ENCODE results near the gene CTXND1. TPM values are rescaled to one million over a fixed set of nuclear protein-coding genes. Genes with fewer than 3 reads are reported as not detected.

Gene CTXND1
- polyA plus RNA-seq, 3 donors = not detected

- H3K79me2 ChIP-seq (ENCODE audit: insufficient read depth, low read length) = no peaks in the 10 kb centered on the region
- H3K4me2 ChIP-seq (replicated peaks; ENCODE audit: extremely low read depth, low read length, poor library complexity, severe bottlenecking) = no peak overlapping the region
- H3K36me3 Mint-ChIP-seq = no peaks in the 10 kb centered on the region
- no peaks in the 10 kb centered on the region for H3K36me3 ChIP-seq (replicated peaks in 1 of 2; ENCODE audit: control insufficient read depth in 1 of 2, insufficient read depth in 2 of 2, low read length in 2 of 2)
- intact Hi-C loops (cut with micrococcal nuclease) = no loop called here
- WGBS (ENCODE audit: insufficient coverage) = no CpG with 5 or more reads among the region's 2 CpGs
- DNase-seq = no peak
- H3K27me3 ChIP-seq (ENCODE audit: control insufficient read depth in 2 of 2, insufficient read depth in 2 of 2, low read length in 2 of 2) = no peaks in the 10 kb centered on the region
- no peak overlapping the region for H3K4me3 Mint-ChIP-seq
- peak overlapping the region in 1 of 7 donors; percentile 13 for H3K27ac Mint-ChIP-seq
- H3K9me3 ChIP-seq (replicated peaks in 1 of 2; ENCODE audit: control insufficient read depth in 1 of 2, insufficient read depth in 1 of 2, low read length in 2 of 2) = no peaks in the 10 kb centered on the region
- H3K4me1 ChIP-seq (ENCODE audit: control insufficient read depth in 1 of 2, insufficient read depth in 2 of 2, low read length in 2 of 2) = no peaks in the 10 kb centered on the region
- peaks cover 11 to 12% (median 11%) of the 10 kb centered on the region in 3 donors for H3K27me3 Mint-ChIP-seq (ENCODE audit: low read depth in 3 of 3)
- H3K4me3 ChIP-seq (replicated peaks in 1 of 3; ENCODE audit: low read depth in 2 of 3, low read length in 3 of 3) = no peak overlapping the region
- no peak overlapping the region for H2AFZ ChIP-seq (ENCODE audit: insufficient read depth, low read depth, low read length, poor library complexity, severe bottlenecking)
- H3K9ac ChIP-seq (ENCODE audit: insufficient read depth, low read length, poor library complexity, severe bottlenecking) = no peak overlapping the region
- no peak overlapping the region for H3K27ac ChIP-seq (ENCODE audit: low read depth in 1 of 2, low read length in 2 of 2)
- H4K20me1 ChIP-seq (ENCODE audit: insufficient read depth, low read length) = no peaks in the 10 kb centered on the region
- no peaks in the 10 kb centered on the region for H3K4me1 Mint-ChIP-seq
- no peak for TF ChIP-seq CTCF (IDR thresholded peaks at IDR 0.05)
- H3K9me3 Mint-ChIP-seq = peaks cover 0 to 7% (median 0%) of the 10 kb centered on the region in 7 donors
Measured at GRCh38 chr15:80219955-80220354, 32.1 kb downstream of the CTXND1 start.

- no peak overlapping the region for H3K4me3 ChIP-seq (replicated peaks in 1 of 3; ENCODE audit: low read depth in 2 of 3, low read length in 3 of 3)
- no peak overlapping the region for H2AFZ ChIP-seq (ENCODE audit: insufficient read depth, low read depth, low read length, poor library complexity, severe bottlenecking)
- intact Hi-C loops (cut with micrococcal nuclease) = no loop called here
- no peaks in the 10 kb centered on the region for H3K36me3 ChIP-seq (replicated peaks in 1 of 2; ENCODE audit: control insufficient read depth in 1 of 2, insufficient read depth in 2 of 2, low read length in 2 of 2)
- no CpG with 5 or more reads among the region's 4 CpGs for WGBS (ENCODE audit: insufficient coverage)
- no peak overlapping the region for H3K27ac Mint-ChIP-seq
- peaks cover 0 to 10% (median 3%) of the 10 kb centered on the region in 7 donors for H3K9me3 Mint-ChIP-seq
- no peak overlapping the region for H3K9ac ChIP-seq (ENCODE audit: insufficient read depth, low read length, poor library complexity, severe bottlenecking)
- no peaks in the 10 kb centered on the region for H3K4me1 Mint-ChIP-seq
- no peaks in the 10 kb centered on the region for H3K27me3 ChIP-seq (ENCODE audit: control insufficient read depth in 2 of 2, insufficient read depth in 2 of 2, low read length in 2 of 2)
- no peaks in the 10 kb centered on the region for H3K4me1 ChIP-seq (ENCODE audit: control insufficient read depth in 1 of 2, insufficient read depth in 2 of 2, low read length in 2 of 2)
- H3K4me2 ChIP-seq (replicated peaks; ENCODE audit: extremely low read depth, low read length, poor library complexity, severe bottlenecking) = no peak overlapping the region
- no peak overlapping the region for H3K4me3 Mint-ChIP-seq
- H3K9me3 ChIP-seq (replicated peaks in 1 of 2; ENCODE audit: control insufficient read depth in 1 of 2, insufficient read depth in 1 of 2, low read length in 2 of 2) = no peaks in the 10 kb centered on the region
- TF ChIP-seq CTCF (IDR thresholded peaks at IDR 0.05) = no peak
- peaks cover 10 to 11% (median 11%) of the 10 kb centered on the region in 3 donors for H3K27me3 Mint-ChIP-seq (ENCODE audit: low read depth in 3 of 3)
- H3K36me3 Mint-ChIP-seq = no peaks in the 10 kb centered on the region
- DNase-seq = no peak
- no peaks in the 10 kb centered on the region for H3K79me2 ChIP-seq (ENCODE audit: insufficient read depth, low read length)
- no peaks in the 10 kb centered on the region for H4K20me1 ChIP-seq (ENCODE audit: insufficient read depth, low read length)
- H3K27ac ChIP-seq (ENCODE audit: low read depth in 1 of 2, low read length in 2 of 2) = no peak overlapping the region
Measured at GRCh38 chr15:80217327-80217900, 34.6 kb downstream of the CTXND1 start.
